ENCODE results near the gene PLCG2.

The PLCG2 gene

GRCh38 chr16:81899601-81900000, 120.5 kb downstream of the PLCG2 start:
- no peaks in the 10 kb centered on the region for H3K27me3 ChIP-seq (ENCODE audit: control insufficient read depth in 3 of 3, insufficient read depth in 3 of 3, low read depth in 1 of 3, low read length in 3 of 3)
- no peak overlapping the region for H3K23ac ChIP-seq (ENCODE audit: low read depth, low read length, poor library complexity)
- no peak overlapping the region for H3K27ac ChIP-seq (replicated peaks; ENCODE audit: low read length)
- no peak overlapping the region for H3K9ac ChIP-seq (ENCODE audit: low read depth, low read length, poor library complexity)
- no peak overlapping the region for H3K18ac ChIP-seq (ENCODE audit: low read length)
- no peak overlapping the region for H2BK5ac ChIP-seq (ENCODE audit: low read length)
- no peaks in the 10 kb centered on the region for H3K79me1 ChIP-seq (ENCODE audit: low read depth, low read length)
- no peak overlapping the region for H2BK12ac ChIP-seq (ENCODE audit: low read length)
- H2BK15ac ChIP-seq (ENCODE audit: low read length) = no peak overlapping the region
- no CpG with 5 or more reads among the region's 6 CpGs for WGBS, 2 donors (ENCODE audit: extremely low coverage in 2 of 2, insufficient read length in 2 of 2, insufficient replicate concordance in 1 of 2)
- no peak overlapping the region for H3K4me2 ChIP-seq (ENCODE audit: insufficient read depth, low read length, poor library complexity, severe bottlenecking)
- DNase-seq (ENCODE audit: low spot score) = no peak
- H3K4me1 ChIP-seq (ENCODE audit: control insufficient read depth in 2 of 2, insufficient read depth in 1 of 2, low read depth in 1 of 2, low read length in 2 of 2) = no peaks in the 10 kb centered on the region
- H3K4ac ChIP-seq (ENCODE audit: low read length) = no peak overlapping the region
- peak overlapping the region; percentile 72 for H3K14ac ChIP-seq (ENCODE audit: low read length)
- no peak overlapping the region for H4K8ac ChIP-seq (ENCODE audit: low read depth, low read length)
- no peak overlapping the region for H3K4me3 ChIP-seq (ENCODE audit: low read length in 2 of 2)
- peaks cover 0 to 2% of the 10 kb centered on the region in 2 donors for H3K9me3 ChIP-seq (replicated peaks in 1 of 2; ENCODE audit: control insufficient read depth in 2 of 2, insufficient read depth in 1 of 2, low read depth in 1 of 2, low read length in 2 of 2)
- no peak overlapping the region for H2AK5ac ChIP-seq (ENCODE audit: low read depth, low read length)
- no peak overlapping the region for H4K91ac ChIP-seq (ENCODE audit: low read depth, low read length, poor library complexity)
- H3K36me3 ChIP-seq (replicated peaks in 1 of 2; ENCODE audit: control insufficient read depth in 2 of 2, insufficient read depth in 2 of 2, low read length in 2 of 2) = no peaks in the 10 kb centered on the region
- no peak overlapping the region for H2AFZ ChIP-seq (ENCODE audit: low read length)
- no peak overlapping the region for H2BK120ac ChIP-seq (ENCODE audit: low read depth, low read length)

GRCh38 chr16:81900014-81900413, 120.9 kb downstream of the PLCG2 start:
- Histone ChIP-seq H2AFZ (ENCODE audit: low read length) (no peak overlapping the region), H2BK12ac (ENCODE audit: low read length) (no peak overlapping the region), H3K4me1 (ENCODE audit: control insufficient read depth in 2 of 2, insufficient read depth in 1 of 2, low read depth in 1 of 2, low read length in 2 of 2) (no peaks in the 10 kb centered on the region), H4K91ac (ENCODE audit: low read depth, low read length, poor library complexity) (no peak overlapping the region), H3K23ac (ENCODE audit: low read depth, low read length, poor library complexity) (no peak overlapping the region), H2BK15ac (ENCODE audit: low read length) (no peak overlapping the region), H3K9me3 (replicated peaks in 1 of 2; ENCODE audit: control insufficient read depth in 2 of 2, insufficient read depth in 1 of 2, low read depth in 1 of 2, low read length in 2 of 2) (peaks cover 0 to 2% of the 10 kb centered on the region in 2 donors), H3K27me3 (ENCODE audit: control insufficient read depth in 3 of 3, insufficient read depth in 3 of 3, low read depth in 1 of 3, low read length in 3 of 3) (no peaks in the 10 kb centered on the region), H3K4me2 (ENCODE audit: insufficient read depth, low read length, poor library complexity, severe bottlenecking) (no peak overlapping the region), H3K9ac (ENCODE audit: low read depth, low read length, poor library complexity) (no peak overlapping the region), H3K79me1 (ENCODE audit: low read depth, low read length) (no peaks in the 10 kb centered on the region), H3K18ac (ENCODE audit: low read length) (no peak overlapping the region), H3K14ac (ENCODE audit: low read length) (no peak overlapping the region), H3K4me3 (ENCODE audit: low read length in 2 of 2) (no peak overlapping the region), H2BK5ac (ENCODE audit: low read length) (no peak overlapping the region), H2AK5ac (ENCODE audit: low read depth, low read length) (no peak overlapping the region), H3K27ac (replicated peaks; ENCODE audit: low read length) (no peak overlapping the region), H3K36me3 (replicated peaks in 1 of 2; ENCODE audit: control insufficient read depth in 2 of 2, insufficient read depth in 2 of 2, low read length in 2 of 2) (no peaks in the 10 kb centered on the region), H4K8ac (ENCODE audit: low read depth, low read length) (no peak overlapping the region), H2BK120ac (ENCODE audit: low read depth, low read length) (no peak overlapping the region), H3K4ac (ENCODE audit: low read length) (no peak overlapping the region)
- DNase-seq (ENCODE audit: low spot score) = no peak
- WGBS, 2 donors (ENCODE audit: extremely low coverage in 2 of 2, insufficient read length in 2 of 2, insufficient replicate concordance in 1 of 2) = no CpG with 5 or more reads among the region's 3 CpGs

- Histone ChIP-seq H2BK120ac (ENCODE audit: low read depth, low read length) (no peak overlapping the region), H3K4me1 (ENCODE audit: control insufficient read depth in 2 of 2, insufficient read depth in 1 of 2, low read depth in 1 of 2, low read length in 2 of 2) (no peaks in the 10 kb centered on the region), H2AFZ (ENCODE audit: low read length) (no peak overlapping the region), H3K36me3 (replicated peaks in 1 of 2; ENCODE audit: control insufficient read depth in 2 of 2, insufficient read depth in 2 of 2, low read length in 2 of 2) (no peaks in the 10 kb centered on the region), H4K8ac (ENCODE audit: low read depth, low read length) (no peak overlapping the region), H4K91ac (ENCODE audit: low read depth, low read length, poor library complexity) (no peak overlapping the region), H3K14ac (ENCODE audit: low read length) (no peak overlapping the region), H3K79me1 (ENCODE audit: low read depth, low read length) (no peaks in the 10 kb centered on the region), H3K4me2 (ENCODE audit: insufficient read depth, low read length, poor library complexity, severe bottlenecking) (no peak overlapping the region), H3K4me3 (ENCODE audit: low read length in 2 of 2) (no peak overlapping the region), H2BK5ac (ENCODE audit: low read length) (no peak overlapping the region), H2AK5ac (ENCODE audit: low read depth, low read length) (no peak overlapping the region), H3K27ac (replicated peaks; ENCODE audit: low read length) (no peak overlapping the region), H2BK15ac (ENCODE audit: low read length) (no peak overlapping the region), H3K4ac (ENCODE audit: low read length) (no peak overlapping the region), H3K23ac (ENCODE audit: low read depth, low read length, poor library complexity) (peak overlapping the region; percentile 38), H3K27me3 (ENCODE audit: control insufficient read depth in 3 of 3, insufficient read depth in 3 of 3, low read depth in 1 of 3, low read length in 3 of 3) (no peaks in the 10 kb centered on the region), H3K18ac (ENCODE audit: low read length) (peak overlapping the region; percentile 16), H3K9ac (ENCODE audit: low read depth, low read length, poor library complexity) (no peak overlapping the region), H3K9me3 (replicated peaks in 1 of 2; ENCODE audit: control insufficient read depth in 2 of 2, insufficient read depth in 1 of 2, low read depth in 1 of 2, low read length in 2 of 2) (peaks cover 0 to 2% of the 10 kb centered on the region in 2 donors), H2BK12ac (ENCODE audit: low read length) (no peak overlapping the region)
- no peak for DNase-seq (ENCODE audit: low spot score)
- no CpG with 5 or more reads among the region's 17 CpGs for WGBS, 2 donors (ENCODE audit: extremely low coverage in 2 of 2, insufficient read length in 2 of 2, insufficient replicate concordance in 1 of 2)
These were observed 121.4 kb downstream of the PLCG2 start for GRCh38 chr16:81900456-81900855.

GRCh38 chr16:81901484-81901883, 122.4 kb downstream of the PLCG2 start:
- no peak overlapping the region for H2AK5ac ChIP-seq (ENCODE audit: low read depth, low read length)
- WGBS, 2 donors (ENCODE audit: extremely low coverage in 2 of 2, insufficient read length in 2 of 2, insufficient replicate concordance in 1 of 2) = no CpG with 5 or more reads among the region's 6 CpGs

More at GRCh38 chr16:81901484-81901883, 122.4 kb downstream of the PLCG2 start:
- Histone ChIP-seq H3K23ac (ENCODE audit: low read depth, low read length, poor library complexity) (no peak overlapping the region), H3K27me3 (ENCODE audit: control insufficient read depth in 3 of 3, insufficient read depth in 3 of 3, low read depth in 1 of 3, low read length in 3 of 3) (no peaks in the 10 kb centered on the region), H3K27ac (replicated peaks; ENCODE audit: low read length) (no peak overlapping the region), H3K4me3 (ENCODE audit: low read length in 2 of 2) (no peak overlapping the region), H3K4me2 (ENCODE audit: insufficient read depth, low read length, poor library complexity, severe bottlenecking) (no peak overlapping the region), H3K36me3 (replicated peaks in 1 of 2; ENCODE audit: control insufficient read depth in 2 of 2, insufficient read depth in 2 of 2, low read length in 2 of 2) (no peaks in the 10 kb centered on the region), H2AFZ (ENCODE audit: low read length) (no peak overlapping the region), H4K91ac (ENCODE audit: low read depth, low read length, poor library complexity) (no peak overlapping the region), H3K9ac (ENCODE audit: low read depth, low read length, poor library complexity) (no peak overlapping the region), H2BK15ac (ENCODE audit: low read length) (no peak overlapping the region), H3K4me1 (ENCODE audit: control insufficient read depth in 2 of 2, insufficient read depth in 1 of 2, low read depth in 1 of 2, low read length in 2 of 2) (no peaks in the 10 kb centered on the region), H2BK5ac (ENCODE audit: low read length) (no peak overlapping the region), H3K79me1 (ENCODE audit: low read depth, low read length) (no peaks in the 10 kb centered on the region), H3K18ac (ENCODE audit: low read length) (no peak overlapping the region), H3K9me3 (replicated peaks in 1 of 2; ENCODE audit: control insufficient read depth in 2 of 2, insufficient read depth in 1 of 2, low read depth in 1 of 2, low read length in 2 of 2) (peaks cover 0 to 2% of the 10 kb centered on the region in 2 donors), H3K4ac (ENCODE audit: low read length) (no peak overlapping the region), H4K8ac (ENCODE audit: low read depth, low read length) (no peak overlapping the region), H2BK12ac (ENCODE audit: low read length) (no peak overlapping the region), H3K14ac (ENCODE audit: low read length) (no peak overlapping the region), H2BK120ac (ENCODE audit: low read depth, low read length) (no peak overlapping the region)
- DNase-seq (ENCODE audit: low spot score) = no peak

Data from neuronal stem cell (in vitro differentiated cells).